OCI-LY3 (cell line): Measurements from ENCODE around the gene PERCC1.

Experiments used
- CTCF ChIP-seq: fragments of 200-600, 300-600 bp; sonication (generic); IDR thresholded peaks from 2 replicates; pipeline ENCODE4 v1.5.1; 2014; ENCODE audit warnings: antibody characterized with exemption, low read length, low read depth
- EZH2phosphoT487 ChIP-seq: fragments of 200-600 bp; shearing (Covaris generic); IDR thresholded peaks from 2 replicates; pipeline ENCODE4 v1.6.1; 2018; ENCODE audit warnings: antibody characterized with exemption, mixed run types, low read depth

GRCh38 chr16:1427473-1428461 is 3.1 kb upstream of the PERCC1 start:
- TF ChIP-seq CTCF (no peak), EZH2phosphoT487 (no peak)
